ENCODE data around the gene IGSF8.
"Not testable (repeated sequence)": the region's sequence is repeated elsewhere in the genome, so short reads cannot be mapped to it uniquely, and the experiment has no call there.

Gene IGSF8

DNA sequence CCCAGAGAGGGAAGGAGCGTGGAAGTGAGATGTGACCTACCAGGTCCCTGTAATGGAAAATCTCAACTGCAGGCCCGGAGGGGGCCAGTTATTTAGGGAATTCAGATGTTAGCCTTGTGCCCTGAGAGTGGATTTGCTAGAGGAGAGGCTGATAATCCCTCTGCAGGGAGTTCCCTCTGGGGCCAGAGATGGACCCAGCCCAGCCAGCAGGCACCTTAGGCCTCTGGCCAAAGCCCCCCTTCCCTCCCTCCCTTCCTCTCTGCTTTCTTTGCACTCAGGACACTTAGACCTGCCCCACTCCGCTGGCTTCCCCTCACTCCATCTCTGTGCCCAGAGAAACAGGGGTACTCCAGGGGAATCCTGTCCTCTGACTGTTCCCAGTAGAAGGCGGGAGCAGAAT, 15.7 kb upstream of the IGSF8 start:
- Histone ChIP-seq H3K4me1 (ENCODE audit: insufficient read depth, low read length) (peaks cover 39% of the 10 kb centered on the region), H3K27me3 (ENCODE audit: control insufficient read depth in 1 of 2, insufficient read depth in 2 of 2, low read length in 2 of 2) (no peaks in the 10 kb centered on the region), H3K9ac (ENCODE audit: low read length) (no peak overlapping the region), H3K4me3 (ENCODE audit: low read depth in 1 of 2, low read length in 2 of 2) (no peak overlapping the region), H3K27ac (ENCODE audit: low read depth, low read length) (peak overlapping the region; percentile 46), H3K36me3 (ENCODE audit: insufficient read depth, low read length) (peaks cover 6% of the 10 kb centered on the region), H3K9me3 (ENCODE audit: low read length) (no peaks in the 10 kb centered on the region)

DNA sequence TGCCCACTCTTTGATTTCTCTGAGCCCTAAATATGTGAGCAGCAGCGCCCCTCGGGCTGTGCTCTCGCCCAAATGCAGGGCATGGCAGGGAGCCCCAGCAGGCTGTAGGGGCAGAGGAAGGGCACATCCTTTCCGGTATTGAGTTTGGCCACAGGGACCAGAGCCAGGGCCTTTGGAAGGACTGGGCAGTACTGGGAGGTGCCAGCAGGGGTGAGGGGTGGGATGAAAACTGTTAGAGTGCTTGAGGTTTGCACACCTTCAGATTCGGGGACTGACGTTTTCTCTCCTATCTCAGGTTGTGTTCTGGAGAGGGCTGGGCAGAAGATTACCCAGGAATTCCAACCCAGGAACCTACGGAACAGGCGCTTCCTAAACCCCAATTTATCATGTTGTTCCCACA, 15.0 kb upstream of the IGSF8 start:
- H3K4me3 ChIP-seq (ENCODE audit: low read depth in 1 of 2, low read length in 2 of 2): no peak overlapping the region
- H3K9ac ChIP-seq (ENCODE audit: low read length): no peak overlapping the region
- H3K9me3 ChIP-seq (ENCODE audit: low read length): no peaks in the 10 kb centered on the region
- H3K27me3 ChIP-seq (ENCODE audit: control insufficient read depth in 1 of 2, insufficient read depth in 2 of 2, low read length in 2 of 2): no peaks in the 10 kb centered on the region
- H3K27ac ChIP-seq (ENCODE audit: low read depth, low read length): no peak overlapping the region
- peaks cover under 1% of the 10 kb centered on the region for H3K36me3 ChIP-seq (ENCODE audit: insufficient read depth, low read length)
- peaks cover 32% of the 10 kb centered on the region for H3K4me1 ChIP-seq (ENCODE audit: insufficient read depth, low read length)

DNA sequence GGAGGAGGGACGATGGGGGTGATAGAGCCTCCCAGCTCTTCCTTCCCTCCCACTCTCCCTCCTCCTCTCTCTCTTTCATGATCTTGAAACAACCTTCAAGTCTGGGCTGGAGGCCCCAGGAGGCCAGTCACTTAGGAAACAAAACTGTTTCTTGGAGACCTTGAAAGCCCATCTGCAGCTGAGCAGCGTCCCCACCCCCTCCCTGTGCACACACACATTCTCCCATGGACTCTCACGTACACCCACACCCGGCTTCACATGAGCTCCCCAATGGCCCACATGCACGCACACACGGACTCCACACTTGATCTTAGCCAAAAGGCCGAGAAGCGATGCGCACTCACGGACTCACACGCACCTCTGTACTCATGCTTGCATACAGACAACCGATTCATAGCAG, 13.9 kb upstream of the IGSF8 start:
- Histone ChIP-seq H3K9ac (ENCODE audit: low read length) (no peak overlapping the region), H3K4me3 (ENCODE audit: low read depth in 1 of 2, low read length in 2 of 2) (no peak overlapping the region), H3K9me3 (ENCODE audit: low read length) (no peaks in the 10 kb centered on the region), H3K36me3 (ENCODE audit: insufficient read depth, low read length) (no peaks in the 10 kb centered on the region), H3K27me3 (ENCODE audit: control insufficient read depth in 1 of 2, insufficient read depth in 2 of 2, low read length in 2 of 2) (no peaks in the 10 kb centered on the region), H3K4me1 (ENCODE audit: insufficient read depth, low read length) (peaks cover 27% of the 10 kb centered on the region), H3K27ac (ENCODE audit: low read depth, low read length) (no peak overlapping the region)

DNA sequence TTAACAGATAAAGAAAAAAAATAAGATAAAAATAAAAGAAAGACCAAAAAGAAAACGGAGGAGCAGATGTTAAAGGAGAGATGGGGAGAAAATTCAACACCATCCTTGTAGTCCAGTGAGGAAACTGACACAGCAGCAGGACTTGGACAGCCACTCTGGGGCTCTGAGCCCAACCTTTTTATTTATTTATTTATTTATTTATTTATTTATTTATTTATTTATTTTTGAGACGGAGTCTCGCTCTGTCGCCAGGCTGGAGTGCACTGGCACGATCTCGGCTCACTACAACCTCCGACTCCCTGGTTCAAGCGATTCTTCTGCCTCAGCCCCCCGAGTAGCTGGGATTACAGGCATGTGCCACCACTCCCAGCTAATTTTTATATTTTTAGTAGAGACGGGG, 13.0 kb upstream of the IGSF8 start:
- H3K4me3 ChIP-seq (ENCODE audit: low read depth in 1 of 2, low read length in 2 of 2); H3K9me3 ChIP-seq (ENCODE audit: low read length); H3K36me3 ChIP-seq (ENCODE audit: insufficient read depth, low read length); H3K27me3 ChIP-seq (ENCODE audit: control insufficient read depth in 1 of 2, insufficient read depth in 2 of 2, low read length in 2 of 2); H3K27ac ChIP-seq (ENCODE audit: low read depth, low read length); H3K9ac ChIP-seq (ENCODE audit: low read length): not testable (repeated sequence)
- H3K4me1 ChIP-seq (ENCODE audit: insufficient read depth, low read length): peaks cover 22% of the 10 kb centered on the region

DNA sequence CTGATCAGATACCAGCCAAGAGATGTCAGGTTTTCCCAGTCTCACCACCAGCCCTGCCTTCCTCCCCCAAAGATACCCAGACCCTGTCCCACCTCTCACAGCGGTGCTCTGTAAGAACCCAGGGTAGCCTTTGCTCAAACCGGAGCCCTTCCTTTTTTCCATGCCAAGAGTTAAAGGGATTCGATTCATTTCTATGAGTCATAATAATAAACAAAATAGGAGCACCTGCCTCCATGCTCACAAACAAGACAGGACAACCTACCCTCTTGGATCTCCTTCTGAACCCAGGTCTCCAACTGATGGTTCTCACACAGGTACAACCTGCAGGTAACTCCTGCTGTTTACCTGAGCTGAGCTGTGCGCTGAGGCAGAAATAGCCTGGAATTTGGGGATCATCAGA, 11.3 kb upstream of the IGSF8 start:
- Histone ChIP-seq H3K9ac (ENCODE audit: low read length) (no peak overlapping the region), H3K4me3 (ENCODE audit: low read depth in 1 of 2, low read length in 2 of 2) (no peak overlapping the region), H3K27ac (ENCODE audit: low read depth, low read length) (no peak overlapping the region), H3K9me3 (ENCODE audit: low read length) (no peaks in the 10 kb centered on the region), H3K36me3 (ENCODE audit: insufficient read depth, low read length) (no peaks in the 10 kb centered on the region), H3K27me3 (ENCODE audit: control insufficient read depth in 1 of 2, insufficient read depth in 2 of 2, low read length in 2 of 2) (no peaks in the 10 kb centered on the region), H3K4me1 (ENCODE audit: insufficient read depth, low read length) (peaks cover 18% of the 10 kb centered on the region)

DNA sequence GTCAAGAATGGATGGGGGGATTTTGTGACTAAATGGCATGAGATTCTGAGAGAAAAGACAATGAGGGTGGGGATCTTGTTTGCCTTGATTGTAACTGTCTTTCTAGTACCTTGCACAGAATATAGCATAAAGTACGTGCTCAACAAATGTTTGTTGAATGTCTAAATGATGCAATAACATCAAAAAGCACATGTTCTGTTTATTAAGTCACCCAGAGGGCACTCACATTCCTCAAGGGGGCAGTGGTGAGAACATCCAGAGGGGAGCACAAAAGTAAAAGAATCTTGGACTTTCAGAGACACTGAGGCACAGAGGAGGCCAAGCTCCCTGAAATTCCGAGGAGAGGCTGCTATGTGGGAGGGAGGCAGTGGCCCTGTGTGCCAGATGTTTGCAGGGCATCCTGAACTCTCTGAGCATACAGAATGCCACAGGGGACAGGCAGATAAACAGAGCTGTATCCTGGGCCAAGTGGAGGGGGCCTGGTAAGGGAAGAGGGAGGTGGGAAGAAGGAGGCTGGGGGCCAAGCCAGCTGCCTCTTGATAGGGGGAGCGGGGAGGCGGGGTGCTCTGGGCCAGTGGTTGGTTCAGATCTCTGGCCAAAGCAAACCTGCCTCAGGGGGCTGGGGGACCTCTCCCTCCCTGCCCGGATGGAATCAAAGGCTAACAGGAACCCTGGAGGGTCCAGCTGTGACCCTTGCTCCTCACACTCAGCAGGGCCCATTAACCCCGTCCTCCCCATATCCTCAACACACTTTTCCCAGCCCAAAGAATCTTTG, 10.7 kb upstream of the IGSF8 start:
- H3K9me3 ChIP-seq (ENCODE audit: low read length): no peaks in the 10 kb centered on the region
- H3K36me3 ChIP-seq (ENCODE audit: insufficient read depth, low read length): no peaks in the 10 kb centered on the region
- H3K4me1 ChIP-seq (ENCODE audit: insufficient read depth, low read length): peaks cover 18% of the 10 kb centered on the region
- no peaks in the 10 kb centered on the region for H3K27me3 ChIP-seq (ENCODE audit: control insufficient read depth in 1 of 2, insufficient read depth in 2 of 2, low read length in 2 of 2)
- H3K9ac ChIP-seq (ENCODE audit: low read length): no peak overlapping the region
- H3K4me3 ChIP-seq (ENCODE audit: low read depth in 1 of 2, low read length in 2 of 2): no peak overlapping the region
- no peak overlapping the region for H3K27ac ChIP-seq (ENCODE audit: low read depth, low read length)

DNA sequence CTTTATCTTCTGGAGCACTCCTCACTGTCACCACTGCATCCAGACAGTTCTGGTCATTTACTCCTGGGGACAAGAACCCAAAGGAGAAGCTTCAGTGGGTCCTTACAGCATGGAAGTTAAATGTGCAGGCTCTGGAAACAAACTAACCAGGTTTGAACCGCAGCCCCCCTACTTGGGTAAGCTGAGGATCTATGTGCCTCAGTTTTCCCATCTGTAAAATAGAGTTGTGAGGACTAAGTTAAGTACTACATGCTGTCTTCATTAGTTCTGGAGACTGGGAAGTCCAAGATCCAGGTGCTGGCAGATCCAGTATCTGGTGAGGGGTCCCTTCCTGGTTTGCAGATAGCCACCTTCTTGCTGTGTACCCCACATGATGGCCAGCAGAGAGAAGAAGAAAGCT, 9.1 kb upstream of the IGSF8 start:
- H3K27ac ChIP-seq (ENCODE audit: low read depth, low read length): no peak overlapping the region
- no peak overlapping the region for H3K4me3 ChIP-seq (ENCODE audit: low read depth in 1 of 2, low read length in 2 of 2)
- no peak overlapping the region for H3K9ac ChIP-seq (ENCODE audit: low read length)
- no peaks in the 10 kb centered on the region for H3K36me3 ChIP-seq (ENCODE audit: insufficient read depth, low read length)
- no peaks in the 10 kb centered on the region for H3K27me3 ChIP-seq (ENCODE audit: control insufficient read depth in 1 of 2, insufficient read depth in 2 of 2, low read length in 2 of 2)
- H3K9me3 ChIP-seq (ENCODE audit: low read length): no peaks in the 10 kb centered on the region
- H3K4me1 ChIP-seq (ENCODE audit: insufficient read depth, low read length): peaks cover 26% of the 10 kb centered on the region

DNA sequence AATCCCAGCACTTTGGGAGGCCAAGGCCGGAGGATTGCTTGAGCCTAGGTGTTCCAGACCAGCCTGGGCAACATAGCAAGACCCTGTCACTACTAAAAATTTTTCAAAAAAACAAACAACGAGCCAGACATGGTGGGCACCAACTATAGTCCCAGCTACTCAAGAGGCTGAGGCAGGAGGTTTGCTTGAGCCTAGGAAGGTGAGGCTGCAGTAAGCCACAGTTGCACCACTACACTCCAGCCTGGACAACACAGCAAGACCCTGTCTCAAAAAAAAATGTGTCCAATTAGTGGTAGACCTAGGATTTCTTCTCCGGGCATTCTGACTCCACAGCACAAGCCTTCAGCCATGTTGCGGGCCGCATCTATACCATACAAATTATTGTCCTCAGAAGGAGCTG, 6.7 kb upstream of the IGSF8 start:
- H3K9ac ChIP-seq (ENCODE audit: low read length): no peak overlapping the region
- no peak overlapping the region for H3K4me3 ChIP-seq (ENCODE audit: low read depth in 1 of 2, low read length in 2 of 2)
- H3K4me1 ChIP-seq (ENCODE audit: insufficient read depth, low read length): peaks cover 45% of the 10 kb centered on the region
- no peaks in the 10 kb centered on the region for H3K9me3 ChIP-seq (ENCODE audit: low read length)
- H3K27ac ChIP-seq (ENCODE audit: low read depth, low read length): no peak overlapping the region
- H3K27me3 ChIP-seq (ENCODE audit: control insufficient read depth in 1 of 2, insufficient read depth in 2 of 2, low read length in 2 of 2): no peaks in the 10 kb centered on the region
- no peaks in the 10 kb centered on the region for H3K36me3 ChIP-seq (ENCODE audit: insufficient read depth, low read length)

DNA sequence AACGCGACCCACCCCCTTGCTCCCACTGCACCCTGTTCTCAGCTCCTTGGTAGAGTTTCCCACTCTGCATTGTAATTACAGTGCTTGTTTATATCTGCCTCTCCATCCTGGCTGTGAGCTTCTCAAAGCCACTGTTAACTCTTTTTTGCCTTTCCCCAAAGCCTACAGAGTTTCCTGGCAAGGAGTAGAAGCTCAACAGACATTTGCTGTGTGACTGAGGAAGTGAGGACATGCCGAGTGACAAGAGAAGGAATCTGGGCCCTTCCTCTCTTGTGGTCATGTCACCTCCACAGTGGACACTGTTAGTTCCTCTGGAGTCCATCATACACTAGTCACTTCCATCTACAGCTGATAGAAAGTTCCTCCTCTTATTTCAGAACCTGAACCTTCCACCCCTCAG, 6.1 kb upstream of the IGSF8 start:
- Histone ChIP-seq H3K9ac (ENCODE audit: low read length) (peak overlapping the region; percentile 32), H3K9me3 (ENCODE audit: low read length) (no peaks in the 10 kb centered on the region), H3K4me1 (ENCODE audit: insufficient read depth, low read length) (peaks cover 48% of the 10 kb centered on the region), H3K4me3 (ENCODE audit: low read depth in 1 of 2, low read length in 2 of 2) (no peak overlapping the region), H3K36me3 (ENCODE audit: insufficient read depth, low read length) (no peaks in the 10 kb centered on the region), H3K27me3 (ENCODE audit: control insufficient read depth in 1 of 2, insufficient read depth in 2 of 2, low read length in 2 of 2) (no peaks in the 10 kb centered on the region), H3K27ac (ENCODE audit: low read depth, low read length) (peak overlapping the region; percentile 12)

DNA sequence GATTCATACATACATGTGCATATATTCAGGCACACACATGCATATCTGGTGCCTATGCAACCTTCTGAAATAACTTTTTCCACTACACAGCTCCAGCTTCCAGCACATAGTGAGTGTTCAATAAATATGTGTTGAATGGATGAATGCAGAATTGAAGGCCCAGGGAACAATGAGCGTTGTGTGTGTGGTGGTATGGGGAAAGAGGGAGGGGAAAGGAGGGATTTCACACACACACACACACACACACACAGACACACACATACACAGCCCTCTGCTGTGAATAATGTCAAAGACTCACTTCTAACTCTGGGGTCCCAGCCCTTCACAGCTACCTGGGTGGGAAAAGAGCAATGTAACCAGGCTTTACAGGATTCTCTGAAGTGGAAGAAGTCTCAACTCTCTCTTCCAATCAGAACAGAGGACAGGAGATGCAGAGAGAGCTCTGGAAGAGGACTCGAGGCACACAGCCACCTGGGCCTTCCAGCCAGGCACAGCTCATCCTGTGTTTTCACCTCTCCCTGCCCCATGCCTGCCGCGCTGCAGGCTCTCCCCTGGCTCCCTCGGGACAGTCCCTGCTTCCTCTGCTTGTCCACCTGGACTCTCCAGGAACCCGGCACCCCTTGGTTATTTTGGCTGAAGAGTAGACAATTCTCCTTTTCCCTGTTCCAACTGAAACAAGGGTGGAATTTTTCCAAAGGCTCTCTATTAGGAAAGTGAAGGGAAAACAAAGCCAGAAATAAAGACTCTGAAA, 5.4 kb upstream of the IGSF8 start:
- no peaks in the 10 kb centered on the region for H3K36me3 ChIP-seq (ENCODE audit: insufficient read depth, low read length)
- no peak overlapping the region for H3K9ac ChIP-seq (ENCODE audit: low read length)
- H3K27me3 ChIP-seq (ENCODE audit: control insufficient read depth in 1 of 2, insufficient read depth in 2 of 2, low read length in 2 of 2): no peaks in the 10 kb centered on the region
- H3K9me3 ChIP-seq (ENCODE audit: low read length): no peaks in the 10 kb centered on the region
- peak overlapping the region; percentile 12 for H3K27ac ChIP-seq (ENCODE audit: low read depth, low read length)
- H3K4me3 ChIP-seq (ENCODE audit: low read depth in 1 of 2, low read length in 2 of 2): no peak overlapping the region
- H3K4me1 ChIP-seq (ENCODE audit: insufficient read depth, low read length): peaks cover 53% of the 10 kb centered on the region

DNA sequence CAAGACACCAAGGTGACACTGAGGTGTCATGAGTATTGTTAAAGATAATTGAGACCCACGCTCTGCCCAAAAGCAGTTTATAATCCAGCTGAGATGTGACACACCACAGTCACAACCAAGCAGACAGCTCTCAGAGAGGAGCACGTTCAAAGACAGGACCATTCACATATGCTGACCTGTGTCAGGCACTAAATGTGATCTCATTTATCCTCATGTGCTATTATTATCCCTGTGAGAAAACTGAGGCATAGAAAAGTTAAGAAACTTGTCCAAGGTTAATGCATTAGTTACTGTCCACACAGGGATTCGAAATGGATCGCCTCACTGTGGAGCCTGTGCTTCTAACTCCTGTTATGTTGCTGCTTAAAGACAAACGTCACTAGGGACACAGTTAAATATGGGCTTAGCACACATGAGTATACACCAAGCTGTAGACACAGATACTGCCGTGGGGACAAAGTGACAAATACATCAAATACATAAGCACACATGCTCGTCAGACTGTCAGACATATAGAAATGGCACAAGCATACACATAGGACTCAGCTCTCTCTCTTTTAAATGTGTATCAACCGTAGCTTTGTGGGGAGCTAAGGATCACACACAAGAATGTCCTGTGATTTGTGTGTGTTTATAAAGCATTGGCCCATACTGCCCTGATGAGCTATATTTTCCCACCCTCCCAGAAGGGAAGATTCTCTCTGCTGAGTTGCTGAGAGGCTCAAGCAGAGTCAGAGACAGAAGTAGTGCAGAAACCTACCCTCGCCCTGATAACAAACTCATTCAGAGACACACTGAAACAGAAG, 3.5 kb upstream of the IGSF8 start:
- H3K4me3 ChIP-seq (ENCODE audit: low read depth in 1 of 2, low read length in 2 of 2): peak overlapping the region in 1 of 2 donors; percentile 5
- peaks cover 63% of the 10 kb centered on the region for H3K4me1 ChIP-seq (ENCODE audit: insufficient read depth, low read length)
- peak overlapping the region; percentile 57 for H3K9ac ChIP-seq (ENCODE audit: low read length)
- peak overlapping the region; percentile 87 for H3K27ac ChIP-seq (ENCODE audit: low read depth, low read length)
- no peaks in the 10 kb centered on the region for H3K27me3 ChIP-seq (ENCODE audit: control insufficient read depth in 1 of 2, insufficient read depth in 2 of 2, low read length in 2 of 2)
- no peaks in the 10 kb centered on the region for H3K9me3 ChIP-seq (ENCODE audit: low read length)
- H3K36me3 ChIP-seq (ENCODE audit: insufficient read depth, low read length): no peaks in the 10 kb centered on the region

Measured in muscle layer of colon (tissue), 2 donors.